Astrocyte (in vitro differentiated cells and primary cell): ENCODE results near the gene PEX11B.

ENCODE experiments used
- CTCF ChIP-seq: IDR thresholded peaks from 2 replicates; pipeline ENCODE4 v1.5.1; 2011; ENCODE audit warnings: low read depth, mild to moderate bottlenecking, inconsistent platforms, low read length, moderate library complexity; ENCODE audit not compliant: insufficient read depth
- EZH2 ChIP-seq: IDR thresholded peaks from 2 replicates; pipeline ENCODE4 v1.6.1; 2012; ENCODE audit warnings: mild to moderate bottlenecking, low read length, inconsistent platforms; ENCODE audit not compliant: insufficient read depth

- TF ChIP-seq EZH2 = no peak
- no peak for TF ChIP-seq CTCF
Measured at GRCh38 chr1:145955436-145955835, 36.9 kb upstream of the PEX11B start.
